ENCODE results near the gene TMEM158.

Gene TMEM158

DNA sequence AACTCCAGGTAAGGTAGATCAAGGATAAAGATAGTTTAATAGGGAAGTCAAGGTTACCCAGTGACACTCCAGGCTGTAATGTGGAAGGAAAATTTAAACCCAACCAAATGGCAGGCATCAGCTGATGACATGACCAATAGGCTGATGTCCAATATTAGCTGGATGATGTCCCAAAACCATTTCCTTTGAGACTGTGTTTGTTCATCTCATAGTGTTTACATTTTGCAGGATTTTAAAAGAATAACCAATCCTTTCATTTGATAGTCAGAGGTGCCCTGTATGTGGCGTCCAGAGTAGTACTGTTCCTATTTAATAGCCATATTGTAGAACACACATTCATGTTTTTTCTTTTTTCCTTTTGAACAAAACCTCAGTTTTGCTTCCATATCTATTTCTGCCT, 23.3 kb upstream of the TMEM158 start:
- TF ChIP-seq, protein P1, sequence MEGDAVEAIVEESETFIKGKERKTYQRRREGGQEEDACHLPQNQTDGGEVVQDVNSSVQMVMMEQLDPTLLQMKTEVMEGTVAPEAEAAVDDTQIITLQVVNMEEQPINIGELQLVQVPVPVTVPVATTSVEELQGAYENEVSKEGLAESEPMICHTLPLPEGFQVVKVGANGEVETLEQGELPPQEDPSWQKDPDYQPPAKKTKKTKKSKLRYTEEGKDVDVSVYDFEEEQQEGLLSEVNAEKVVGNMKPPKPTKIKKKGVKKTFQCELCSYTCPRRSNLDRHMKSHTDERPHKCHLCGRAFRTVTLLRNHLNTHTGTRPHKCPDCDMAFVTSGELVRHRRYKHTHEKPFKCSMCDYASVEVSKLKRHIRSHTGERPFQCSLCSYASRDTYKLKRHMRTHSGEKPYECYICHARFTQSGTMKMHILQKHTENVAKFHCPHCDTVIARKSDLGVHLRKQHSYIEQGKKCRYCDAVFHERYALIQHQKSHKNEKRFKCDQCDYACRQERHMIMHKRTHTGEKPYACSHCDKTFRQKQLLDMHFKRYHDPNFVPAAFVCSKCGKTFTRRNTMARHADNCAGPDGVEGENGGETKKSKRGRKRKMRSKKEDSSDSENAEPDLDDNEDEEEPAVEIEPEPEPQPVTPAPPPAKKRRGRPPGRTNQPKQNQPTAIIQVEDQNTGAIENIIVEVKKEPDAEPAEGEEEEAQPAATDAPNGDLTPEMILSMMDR (IDR thresholded peaks at IDR 0.05; ENCODE audit: control insufficient read depth, extremely low read depth, insufficient read depth): no peak
- no peak overlapping the region for H3K4me3 ChIP-seq (ENCODE audit: low read depth, low read length)
- DNase-seq (ENCODE audit: low read depth): peak; percentile 75

DNA sequence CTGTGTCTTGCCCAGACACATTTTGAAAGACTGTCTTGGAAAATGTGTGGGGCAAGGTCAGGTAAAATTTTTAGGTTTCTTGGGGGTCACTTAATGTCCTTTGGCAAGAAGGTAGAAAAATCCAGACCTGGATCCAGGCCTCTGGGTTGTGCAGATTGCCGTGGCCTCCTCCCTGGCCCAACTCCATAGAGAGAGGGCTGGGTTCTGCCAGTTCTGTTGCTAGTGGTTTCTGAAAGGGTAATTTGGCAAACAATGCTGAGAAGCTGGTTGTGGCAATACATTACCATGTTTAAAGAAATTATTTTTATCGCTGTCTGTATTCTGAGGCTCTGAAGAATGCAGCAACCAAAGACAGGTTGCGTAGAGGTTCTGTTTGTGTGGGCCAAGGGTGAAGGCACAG, 20.2 kb upstream of the TMEM158 start:
- H3K4me3 ChIP-seq (ENCODE audit: low read depth, low read length): no peak overlapping the region
- no peak for DNase-seq (ENCODE audit: low read depth)

DNA sequence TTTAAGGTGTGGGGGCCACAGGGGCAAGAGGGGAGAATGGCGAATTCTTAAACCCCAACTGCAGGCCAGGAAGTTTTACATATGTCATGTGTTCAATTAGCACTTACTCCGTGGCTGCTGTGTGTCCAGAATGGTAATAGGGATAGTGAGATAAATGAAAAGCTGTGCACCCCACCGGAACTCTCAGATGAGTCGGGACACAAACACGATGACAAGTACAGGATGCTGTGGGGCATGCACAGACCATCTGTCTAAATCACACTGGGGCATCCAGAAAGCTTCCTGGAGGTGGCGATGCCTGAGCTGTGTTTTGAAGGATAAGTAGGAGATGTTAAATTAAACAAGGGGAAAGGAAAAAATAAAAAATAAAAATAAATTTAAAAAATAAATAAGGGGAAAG, 18.3 kb upstream of the TMEM158 start:
- no peak for DNase-seq (ENCODE audit: low read depth)
- TF ChIP-seq, protein P1 (IDR thresholded peaks at IDR 0.05; ENCODE audit: control insufficient read depth, extremely low read depth, insufficient read depth): peak; percentile 32; the same call in 1 of the 2 replicates
- H3K4me3 ChIP-seq (ENCODE audit: low read depth, low read length): no peak overlapping the region

More for the DNA sequence above, 20.2 kb upstream of the TMEM158 start:
- TF ChIP-seq, protein P1 (IDR thresholded peaks at IDR 0.05; ENCODE audit: control insufficient read depth, extremely low read depth, insufficient read depth): no peak

DNA sequence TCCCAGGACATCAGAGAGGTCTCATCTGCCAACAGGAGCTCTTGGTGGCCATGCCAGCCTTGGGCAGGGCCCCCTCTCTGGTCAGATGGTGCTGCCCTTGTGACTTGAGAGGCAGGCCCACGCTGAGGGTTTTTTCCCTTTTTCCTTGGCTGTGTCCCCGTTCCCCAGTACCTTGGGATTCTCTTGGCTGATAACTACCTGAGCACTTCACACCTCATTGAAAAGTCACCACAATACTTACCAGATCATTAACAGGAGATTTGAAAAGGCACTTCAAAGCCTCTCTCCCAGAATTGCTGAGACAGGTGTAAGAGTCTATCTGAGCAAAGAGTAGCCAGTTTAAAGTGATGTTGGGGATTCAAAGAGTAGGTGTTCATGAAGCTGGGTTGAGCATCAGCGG, 15.1 kb upstream of the TMEM158 start:
- no peak overlapping the region for H3K4me3 ChIP-seq (ENCODE audit: low read depth, low read length)
- no peak for DNase-seq (ENCODE audit: low read depth)
- TF ChIP-seq, protein P1 (IDR thresholded peaks at IDR 0.05; ENCODE audit: control insufficient read depth, extremely low read depth, insufficient read depth): no peak

DNA sequence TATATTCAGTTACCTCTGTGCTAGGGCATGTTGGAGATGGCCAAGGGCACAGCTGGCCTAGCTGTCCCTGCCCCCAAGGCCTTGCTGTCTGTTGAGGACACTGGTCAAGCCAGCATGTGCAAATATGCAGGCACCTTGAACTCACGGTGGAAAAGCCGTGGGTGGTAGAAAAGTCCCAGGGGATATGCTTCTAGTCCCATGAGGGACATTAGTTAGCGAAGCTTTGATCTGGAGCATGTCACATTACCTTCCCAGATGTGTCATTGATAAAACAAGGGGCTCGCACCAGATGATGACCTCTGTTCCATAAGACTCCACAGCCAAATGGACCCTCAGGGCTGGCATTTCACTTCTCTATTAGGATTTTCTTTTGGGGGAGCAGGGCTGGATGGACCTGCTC, 14.2 kb upstream of the TMEM158 start:
- no peak for DNase-seq (ENCODE audit: low read depth)

DNA sequence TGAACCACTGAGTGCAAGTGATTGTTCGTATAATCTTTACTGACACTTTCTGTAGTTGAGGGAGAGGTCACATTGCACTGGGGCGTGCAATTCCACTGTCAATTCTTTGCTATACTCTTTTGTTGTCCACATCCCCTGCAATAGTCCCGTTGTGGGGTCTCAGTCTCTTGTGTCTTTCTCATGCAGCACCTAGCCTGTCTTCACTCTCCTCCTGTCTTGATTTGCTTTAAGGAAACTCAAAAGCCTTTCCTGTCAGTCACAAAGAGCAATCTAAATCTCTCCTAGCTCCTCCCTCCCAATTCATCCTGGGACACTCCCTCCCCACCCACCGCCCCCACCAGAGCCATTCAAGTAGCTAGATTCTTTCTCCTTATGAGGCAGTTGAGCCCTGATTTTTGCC, 13.2 kb upstream of the TMEM158 start:
- TF ChIP-seq, protein P1 (IDR thresholded peaks at IDR 0.05; ENCODE audit: control insufficient read depth, extremely low read depth, insufficient read depth): no peak

More for the DNA sequence above, 14.2 kb upstream of the TMEM158 start:
- H3K4me3 ChIP-seq (ENCODE audit: low read depth, low read length): no peak overlapping the region
- TF ChIP-seq, protein P1 (IDR thresholded peaks at IDR 0.05; ENCODE audit: control insufficient read depth, extremely low read depth, insufficient read depth): no peak

DNA sequence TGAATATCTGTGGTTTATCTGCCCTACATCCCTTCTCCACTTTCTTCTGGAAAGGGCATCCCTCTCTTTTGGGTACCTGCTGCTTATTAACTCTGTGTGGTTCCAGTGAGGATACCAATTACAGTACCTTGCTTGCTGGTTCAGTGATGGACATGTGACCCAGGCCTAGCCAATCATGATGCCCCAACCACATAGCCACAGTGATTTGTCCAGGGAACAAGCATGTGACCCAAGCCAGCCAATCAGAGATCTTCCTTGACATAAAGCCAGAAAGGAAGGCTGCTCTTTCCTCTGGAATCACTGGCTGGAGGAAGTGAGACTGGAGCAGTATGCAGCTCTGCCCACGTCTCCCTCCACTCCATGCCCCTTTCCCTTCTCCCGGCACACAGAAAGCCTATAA, 10.9 kb upstream of the TMEM158 start:
- TF ChIP-seq, protein P1 (IDR thresholded peaks at IDR 0.05; ENCODE audit: control insufficient read depth, extremely low read depth, insufficient read depth): no peak
- no peak for DNase-seq (ENCODE audit: low read depth)
- H3K4me3 ChIP-seq (ENCODE audit: low read depth, low read length): no peak overlapping the region

More for the DNA sequence above, 13.2 kb upstream of the TMEM158 start:
- no peak overlapping the region for H3K4me3 ChIP-seq (ENCODE audit: low read depth, low read length)
- DNase-seq (ENCODE audit: low read depth): no peak

Measured in LNCaP clone FGC (cell line).